DOHH2 (cell line): Measurements from ENCODE around the gene OR51E2.

Experiments used
- CTCF ChIP-seq: fragments of 200-600 bp; sonication (generic); IDR thresholded peaks from one replicate; pipeline ENCODE4 v1.5.1; 2014; ENCODE audit warnings: antibody characterized with exemption, mild to moderate bottlenecking, low read depth, low read length; ENCODE audit not compliant: poor library complexity, severe bottlenecking
- EZH2phosphoT487 ChIP-seq: fragments of 200-600 bp; sonication (generic); IDR thresholded peaks from 2 replicates; pipeline ENCODE4 v1.6.1; 2017; ENCODE audit warnings: borderline replicate concordance, mild to moderate bottlenecking, antibody characterized with exemption, low read length, moderate library complexity, mixed read lengths

- no peak for TF ChIP-seq CTCF
- TF ChIP-seq EZH2phosphoT487 = no peak
These were observed 19.7 kb downstream of the OR51E2 start for GRCh38 chr11:4677948-4678347.
